HL-60 (cell line): ENCODE results near the gene ETV7.

Experiments used
- CTCF ChIP-seq: IDR thresholded peaks from one replicate; pipeline ENCODE4 v1.5.1; 2011; ENCODE audit warnings: low read length, control low read depth, inconsistent platforms; ENCODE audit not compliant: insufficient read depth
- GABPA ChIP-seq: IDR thresholded peaks from 2 replicates; pipeline ENCODE4 v1.6.1; 2012; ENCODE audit warnings: low read depth

- TF ChIP-seq CTCF (no peak), GABPA (no peak)
These were observed 37.4 kb downstream of the ETV7 start for GRCh38 chr6:36350082-36350481.
